Endothelial cell of umbilical vein (primary cell): ENCODE results near the gene C1QA. TPM values are rescaled to one million over a fixed set of nuclear protein-coding genes. Genes with fewer than 3 reads are reported as not detected.

Source experiments
- BruUV-seq: library from RNA; stranded (reverse); fragments of 400-500 nt; replicated peaks from 2 replicates; lab custom pipeline; 2021; lab: Mats Ljungman, UMichigan
- CTCF ChIA-PET: fragments of 300-600, 350-600 bp; sonication (Branson Sonifier 250); formaldehyde crosslinking; loops from one replicate; lab custom pipeline; 2021; ENCODE audit warnings: antibody characterized with exemption, inconsistent platforms; lab: Charles Lee
- POLR2A ChIA-PET: fragments of 300-600, 350-600 bp; sonication (Branson Sonifier 250); formaldehyde crosslinking; loops from one replicate; lab custom pipeline; 2021; ENCODE audit warnings: antibody characterized with exemption, inconsistent platforms; lab: Charles Lee
- DNase-seq: peaks from one replicate; pipeline ENCODE4 v3.0.0-alpha.2; 2011; ENCODE audit warnings: low read depth, low spot score
- FAIRE-seq: peaks from 2 replicates; lab custom pipeline; 2011; peaks lifted over from hg19 to GRCh38; lab: Jason Lieb, UNC
- H2AFZ ChIP-seq: 2 replicates; pipeline ENCODE4 v1.6.0; 2012; ENCODE audit warnings: low read depth, low read length, control low read depth, inconsistent platforms
- H3K27ac ChIP-seq: 2 replicates; pipeline ENCODE4 v1.5.1; 2011; ENCODE audit warnings: low read depth, mild to moderate bottlenecking, control low read depth, low read length, moderate library complexity; ENCODE audit not compliant: insufficient read depth
- H3K27me3 ChIP-seq, 2 experiments: 2 replicates each; pipeline versions ENCODE4 v1.6.0 to v1.6.1; 2011; ENCODE audit warnings: low read length in 2 of 2, mixed read lengths in 1 of 2; ENCODE audit not compliant: control insufficient read depth in 2 of 2, insufficient read depth in 2 of 2
- H3K36me3 ChIP-seq, 2 experiments: 2 replicates in 1 of 2; 3 replicates in 1 of 2; pipeline ENCODE4 v1.5.1; 2011; ENCODE audit warnings: low read length in 2 of 2, mild to moderate bottlenecking in 1 of 2, moderate library complexity in 1 of 2; ENCODE audit not compliant: control insufficient read depth in 2 of 2, insufficient read depth in 2 of 2; ENCODE audit errors: extremely low read depth in 1 of 2
- H3K4me1 ChIP-seq: 3 replicates; pipeline ENCODE4 v1.5.1; 2011; ENCODE audit warnings: mild to moderate bottlenecking, low read length; ENCODE audit not compliant: control insufficient read depth, insufficient read depth; ENCODE audit errors: extremely low read depth
- H3K4me2 ChIP-seq: 2 replicates; pipeline ENCODE4 v1.6.1; 2011; ENCODE audit warnings: low read length, control low read depth, mixed read lengths; ENCODE audit not compliant: insufficient read depth
- H3K4me3 ChIP-seq, 3 experiments: fragments of 200-600 bp in 1 of 3; sonication (generic), shearing (Covaris generic) in 1 of 3; replicated peaks in 1 of 3; 2 replicates each; pipeline ENCODE4 v1.5.1; 2011 to 2016; ENCODE audit warnings: control low read depth in 3 of 3, low read length in 3 of 3, mild to moderate bottlenecking in 2 of 3, inconsistent platforms in 1 of 3, low read depth in 1 of 3, moderate library complexity in 1 of 3; ENCODE audit not compliant: insufficient read depth in 1 of 3
- H3K79me2 ChIP-seq: 2 replicates; pipeline ENCODE4 v1.6.0; 2012; ENCODE audit warnings: low read length, inconsistent platforms; ENCODE audit not compliant: control insufficient read depth, insufficient read depth
- H3K9ac ChIP-seq: replicated peaks from 2 replicates; pipeline ENCODE3; 2011; ENCODE audit warnings: low read length, control low read depth; ENCODE audit not compliant: insufficient read depth; ENCODE audit errors: extremely low read depth
- H3K9me1 ChIP-seq: replicated peaks from 3 replicates; pipeline ENCODE4 v1.6.0; 2011; ENCODE audit warnings: mild to moderate bottlenecking, low read length; ENCODE audit not compliant: control insufficient read depth, insufficient read depth; ENCODE audit errors: extremely low read depth
- H3K9me3 ChIP-seq: replicated peaks from 2 replicates; pipeline ENCODE4 v1.5.1; 2012; ENCODE audit warnings: low read length, inconsistent platforms; ENCODE audit not compliant: control insufficient read depth, insufficient read depth
- H4K20me1 ChIP-seq: replicated peaks from 2 replicates; pipeline ENCODE3; 2011; ENCODE audit warnings: mild to moderate bottlenecking, low read length; ENCODE audit not compliant: control insufficient read depth, insufficient read depth; ENCODE audit errors: extremely low read depth
- EZH2 ChIP-seq: IDR thresholded peaks from 2 replicates; pipeline ENCODE4 v1.6.1; 2012; ENCODE audit warnings: borderline replicate concordance, low read depth, mild to moderate bottlenecking, moderate library complexity, low read length, inconsistent platforms; ENCODE audit not compliant: severe bottlenecking
- FOS ChIP-seq: IDR thresholded peaks from 2 replicates; pipeline ENCODE4 v1.6.1; 2011; ENCODE audit warnings: mild to moderate bottlenecking, low read length, moderate library complexity, borderline replicate concordance; ENCODE audit not compliant: insufficient read depth
- GATA2 ChIP-seq: IDR thresholded peaks from 2 replicates; pipeline ENCODE4 v1.7.0; 2011; ENCODE audit warnings: low read depth, mild to moderate bottlenecking, moderate library complexity, mixed read lengths, low read length; ENCODE audit not compliant: insufficient read length, insufficient read depth
- JUN ChIP-seq: IDR thresholded peaks from 2 replicates; pipeline ENCODE4 v1.6.1; 2011; ENCODE audit warnings: borderline replicate concordance, low read depth; ENCODE audit not compliant: insufficient read length, insufficient read depth
- MYC ChIP-seq: IDR thresholded peaks from one replicate; pipeline ENCODE4 v1.6.1; 2011; ENCODE audit warnings: mild to moderate bottlenecking, low read depth, low read length
- POLR2A ChIP-seq: IDR thresholded peaks from 2 replicates; pipeline ENCODE4 v1.6.1; 2012; ENCODE audit warnings: low read depth, mild to moderate bottlenecking, control low read depth, low read length
- POLR2AphosphoS5 ChIP-seq: IDR thresholded peaks from 2 replicates; pipeline ENCODE4 v1.6.1; 2012; ENCODE audit warnings: low read depth, mild to moderate bottlenecking, control low read depth, low read length, moderate library complexity; ENCODE audit not compliant: insufficient read depth
- dilution Hi-C: fragments of 300-500 bp; cut with MboI; formaldehyde crosslinking; loops from one replicate; pipeline ENCODE4 v1.15.0; 2019; ENCODE audit warnings: low sequenced_read_pairs; ENCODE audit not compliant: extremely low pct_ligation_motif_present
- intact Hi-C: fragments of 100-400 bp; cut with micrococcal nuclease; formaldehyde crosslinking; loops from one replicate; pipeline ENCODE4 v1.10.0; 2022
- polyA plus RNA-seq, 4 experiments: library from polyadenylated mRNA; depleted of rRNA in 3 of 4; stranded (reverse) in 3 of 4; unstranded in 1 of 4; fragments of >200 nt; gene quantifications; 2 replicates each; pipeline versions ENCODE4 v1.2.1 to v1.2.3, GENCODE V29; 2011 to 2012; ENCODE audit warnings: missing spikeins in 1 of 4
- total RNA-seq: library from RNA; stranded (reverse); gene quantifications from 2 replicates; pipeline ENCODE4 v1.2.3, GENCODE V29; 2021
- TF ChIP-seq, protein P1 (sequence below): IDR thresholded peaks from 2 replicates; pipeline ENCODE4 v1.6.1; 2011; ENCODE audit not compliant: insufficient read depth, insufficient read length
- TF ChIP-seq, protein P2 (sequence below), 2 donors: IDR thresholded peaks; 1 replicate in 1 of 2; 2 replicates in 1 of 2; pipeline ENCODE4 v1.5.1; 2011; ENCODE audit warnings: low read length in 2 of 2, mild to moderate bottlenecking in 2 of 2, moderate library complexity in 2 of 2, control low read depth in 1 of 2, inconsistent platforms in 1 of 2, low read depth in 1 of 2; ENCODE audit not compliant: insufficient read depth in 1 of 2; ENCODE audit errors: extremely low read depth in 1 of 2

Gene C1QA
- total and polyA plus RNA-seq, 2 donors (not counting 3 experiments of a cell fraction or from before 2014, with no cell fraction given): not detected

DNA sequence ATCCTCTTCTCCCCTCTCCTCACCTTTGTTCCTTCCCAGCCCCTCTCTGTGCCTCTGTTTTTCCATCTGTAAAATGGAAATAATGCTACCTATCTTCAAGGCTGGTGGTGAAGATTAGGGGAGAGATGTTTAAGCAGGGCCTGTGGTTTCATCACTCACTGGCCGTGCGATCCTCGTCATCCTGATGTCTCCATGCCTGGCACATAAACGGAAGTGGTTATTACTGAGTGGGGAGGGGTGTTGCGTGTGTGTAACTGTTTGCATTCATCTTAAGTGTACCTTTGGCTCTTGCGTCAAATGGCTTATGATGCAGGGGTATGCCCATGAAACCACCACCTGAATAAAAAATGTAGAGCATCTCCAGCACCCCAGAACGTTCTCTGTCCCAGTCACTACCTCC, 17.2 kb upstream of the C1QA start:
- dilution Hi-C loops: no loop called here
- Histone ChIP-seq H3K9me3 (no peaks in the 10 kb centered on the region), H4K20me1 (no peaks in the 10 kb centered on the region), H3K27ac (no peak overlapping the region), H3K4me2 (no peak overlapping the region), H3K9me1 (no peaks in the 10 kb centered on the region), H3K36me3 (no peaks in the 10 kb centered on the region), H3K27me3 (peaks cover 0 to 2% of the 10 kb centered on the region in 2 experiments), H2AFZ (no peak overlapping the region), H3K4me3 (no peak overlapping the region), H3K79me2 (no peaks in the 10 kb centered on the region), H3K4me1 (no peaks in the 10 kb centered on the region), H3K9ac (no peak overlapping the region)
- ChIA-PET POLR2A (no interaction called here), CTCF (no interaction called here)
- intact Hi-C loops: no loop called here
- no peak for DNase-seq
- no TSS peak for BruUV-seq
- TF ChIP-seq, protein P1, sequence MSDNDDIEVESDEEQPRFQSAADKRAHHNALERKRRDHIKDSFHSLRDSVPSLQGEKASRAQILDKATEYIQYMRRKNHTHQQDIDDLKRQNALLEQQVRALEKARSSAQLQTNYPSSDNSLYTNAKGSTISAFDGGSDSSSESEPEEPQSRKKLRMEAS: no peak
- TF ChIP-seq EZH2 (no peak), MYC (no peak), FOS (no peak), POLR2A (no peak), GATA2 (no peak), JUN (no peak), POLR2AphosphoS5 (no peak)
- TF ChIP-seq, protein P2, sequence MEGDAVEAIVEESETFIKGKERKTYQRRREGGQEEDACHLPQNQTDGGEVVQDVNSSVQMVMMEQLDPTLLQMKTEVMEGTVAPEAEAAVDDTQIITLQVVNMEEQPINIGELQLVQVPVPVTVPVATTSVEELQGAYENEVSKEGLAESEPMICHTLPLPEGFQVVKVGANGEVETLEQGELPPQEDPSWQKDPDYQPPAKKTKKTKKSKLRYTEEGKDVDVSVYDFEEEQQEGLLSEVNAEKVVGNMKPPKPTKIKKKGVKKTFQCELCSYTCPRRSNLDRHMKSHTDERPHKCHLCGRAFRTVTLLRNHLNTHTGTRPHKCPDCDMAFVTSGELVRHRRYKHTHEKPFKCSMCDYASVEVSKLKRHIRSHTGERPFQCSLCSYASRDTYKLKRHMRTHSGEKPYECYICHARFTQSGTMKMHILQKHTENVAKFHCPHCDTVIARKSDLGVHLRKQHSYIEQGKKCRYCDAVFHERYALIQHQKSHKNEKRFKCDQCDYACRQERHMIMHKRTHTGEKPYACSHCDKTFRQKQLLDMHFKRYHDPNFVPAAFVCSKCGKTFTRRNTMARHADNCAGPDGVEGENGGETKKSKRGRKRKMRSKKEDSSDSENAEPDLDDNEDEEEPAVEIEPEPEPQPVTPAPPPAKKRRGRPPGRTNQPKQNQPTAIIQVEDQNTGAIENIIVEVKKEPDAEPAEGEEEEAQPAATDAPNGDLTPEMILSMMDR (IDR thresholded peaks at IDR 0.05; ENCODE audit: extremely low read depth in 1 of 2, insufficient read depth in 1 of 2, low read depth in 1 of 2, low read length in 2 of 2): no peak
- no peak for FAIRE-seq
